Measurements from ENCODE around the gene POLG. TPM values are rescaled to one million over a fixed set of nuclear protein-coding genes. Genes with fewer than 3 reads are reported as not detected.
A peak's percentile ranks its signal among the peaks of the same experiment; 100 is the strongest.

POLG gene
- total and polyA plus RNA-seq, 3 experiments from 2014 or later: 56.0 to 110 (median 106) TPM

GRCh38 chr15:89378296-89379151 is 43.9 kb upstream of the POLG start:
- peaks cover 24% of the 10 kb centered on the region for H3K27me3 ChIP-seq (ENCODE audit: insufficient read depth, low read length, poor library complexity, severe bottlenecking)
- H3K36me3 Mint-ChIP-seq: peaks cover 0 to 1% (median 0%) of the 10 kb centered on the region in 3 donors

DNA sequence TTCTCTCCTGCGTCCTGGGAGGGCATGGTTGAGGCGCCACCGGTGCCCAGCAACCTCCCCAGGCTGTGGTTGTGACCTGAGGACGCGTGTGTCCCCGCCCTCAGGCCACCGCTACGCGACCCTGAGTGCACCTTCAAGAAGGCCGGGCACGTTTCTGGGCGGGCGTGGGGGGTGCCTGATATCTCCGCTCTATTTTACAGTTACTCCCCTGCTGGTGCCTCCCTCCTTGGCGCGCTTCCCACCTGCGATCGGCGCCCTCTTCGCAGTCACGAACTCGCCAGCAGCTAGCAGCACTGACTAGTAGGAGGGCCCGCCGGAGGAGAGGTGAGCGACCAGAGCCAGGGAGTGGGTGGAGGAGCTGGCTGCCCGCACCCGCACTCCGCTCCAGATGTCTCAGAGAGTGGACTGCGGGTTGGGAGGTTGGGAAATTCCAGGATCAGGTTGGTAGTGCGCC is 43.2 kb upstream of the POLG start:
- peaks cover 7 to 39% (median 10%) of the 10 kb centered on the region in 3 donors for H3K4me1 Mint-ChIP-seq
- H3K4me1 ChIP-seq (ENCODE audit: insufficient read depth, low read length): no peaks in the 10 kb centered on the region
- no peaks in the 10 kb centered on the region for H3K9me3 ChIP-seq (ENCODE audit: low read length)
- DNase-seq: peak in 2 of 5 donors; percentile 34 to 68
- ChIA-PET POLR2A (interaction anchor here (1.5 kb wide), 1 partner anchor 43 kb away, joined by 5 read pairs; the partner anchor contains the start of gene POLG), CTCF (interaction anchor here (4.5 kb wide), 1 partner anchor 20 kb away, joined by 32 read pairs; no protein-coding TSS in a partner anchor)
- no peak overlapping the region for H3K27ac ChIP-seq (ENCODE audit: low read depth, low read length)
- H3K27ac Mint-ChIP-seq: peak overlapping the region in 5 of 8 donors; percentile 36 to 95 (median 68)
- H3K27me3 ChIP-seq (ENCODE audit: insufficient read depth, low read length, poor library complexity, severe bottlenecking): peaks cover 27% of the 10 kb centered on the region
- peak overlapping the region; percentile 41 for H3K4me3 ChIP-seq (ENCODE audit: low read length)
- no peaks in the 10 kb centered on the region for H3K36me3 ChIP-seq (ENCODE audit: insufficient read depth, low read length)
- H3K4me3 Mint-ChIP-seq: peak overlapping the region; percentile 62 to 91 (median 82)
- no peaks in the 10 kb centered on the region for H3K9me3 Mint-ChIP-seq
- H3K36me3 Mint-ChIP-seq: peaks cover 0 to 1% (median 0%) of the 10 kb centered on the region in 3 donors
- peaks cover 48 to 53% of the 10 kb centered on the region in 2 donors for H3K27me3 Mint-ChIP-seq

More at GRCh38 chr15:89378296-89379151, 43.9 kb upstream of the POLG start:
- Mint-ChIP-seq H3K4me1 (peaks cover 7 to 42% (median 10%) of the 10 kb centered on the region in 3 donors), H3K27me3 (peaks cover 48 to 56% of the 10 kb centered on the region in 2 donors), H3K27ac (peak overlapping the region in 5 of 8 donors; percentile 33 to 86 (median 68)), H3K4me3 (peak overlapping the region; percentile 68 to 91 (median 82)), H3K9me3 (no peaks in the 10 kb centered on the region)
- Histone ChIP-seq H3K9me3 (ENCODE audit: low read length) (no peaks in the 10 kb centered on the region), H3K36me3 (ENCODE audit: insufficient read depth, low read length) (no peaks in the 10 kb centered on the region), H3K27ac (ENCODE audit: low read depth, low read length) (no peak overlapping the region), H3K4me1 (ENCODE audit: insufficient read depth, low read length) (no peaks in the 10 kb centered on the region), H3K4me3 (ENCODE audit: low read length) (peak overlapping the region; percentile 41)
- POLR2A ChIA-PET: interaction anchor here (1.5 kb wide), 1 partner anchor 44 kb away, joined by 5 read pairs; the partner anchor contains the start of gene POLG
- CTCF ChIA-PET: interaction anchor here (4.5 kb wide), 1 partner anchor 20 kb away, joined by 32 read pairs; no protein-coding TSS in a partner anchor
- DNase-seq: peak in 2 of 5 donors; percentile 30 to 48

DNA sequence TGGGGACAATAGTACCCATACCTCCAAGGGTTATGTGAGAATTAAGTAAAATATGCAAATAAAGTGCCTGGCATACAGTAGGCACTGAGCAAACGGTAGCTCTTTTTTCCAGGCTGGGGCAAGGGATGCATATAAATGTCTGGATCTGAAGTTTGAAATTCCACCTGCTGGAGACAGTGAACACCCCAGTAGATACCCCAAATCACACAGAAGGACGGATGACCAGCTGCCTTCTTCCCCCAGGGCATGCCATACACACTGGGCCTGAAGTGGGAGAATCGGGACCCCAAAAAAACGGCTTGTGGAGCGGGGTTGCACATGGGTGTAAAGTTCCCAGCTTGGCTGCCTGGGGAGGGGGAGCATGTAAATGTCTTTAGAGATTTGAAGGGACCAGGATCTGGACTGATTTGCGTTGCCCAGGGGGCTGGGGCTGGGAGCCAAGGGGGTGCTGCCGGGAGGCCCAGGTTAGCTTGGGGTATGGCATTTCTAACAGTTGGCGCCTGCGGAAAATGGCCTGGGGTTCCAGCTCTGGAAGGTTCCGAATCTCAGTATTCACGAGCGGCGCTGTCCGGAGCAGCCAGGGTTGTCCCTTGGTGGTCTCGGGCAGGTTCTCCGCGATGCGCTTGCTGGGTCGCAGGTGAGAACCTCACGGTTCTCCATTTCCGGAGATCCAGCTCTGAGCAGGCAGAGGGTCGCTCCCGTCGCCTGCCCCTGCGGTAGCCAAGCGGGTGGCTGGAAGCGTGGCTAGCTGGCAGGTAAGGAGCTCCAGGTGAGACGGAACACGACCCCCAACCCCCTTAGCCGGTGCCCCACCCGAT is 42.6 kb upstream of the POLG start:
- H3K4me1 Mint-ChIP-seq: peaks cover 8 to 37% (median 10%) of the 10 kb centered on the region in 3 donors
- H3K9me3 Mint-ChIP-seq: peaks cover 0 to under 1% (median 0%) of the 10 kb centered on the region in 5 donors
- peaks cover 0 to 1% (median 0%) of the 10 kb centered on the region in 3 donors for H3K36me3 Mint-ChIP-seq
- no peak for DNase-seq
- POLR2A ChIA-PET: interaction anchor here (1.5 kb wide), 1 partner anchor 42 kb away, joined by 5 read pairs; the partner anchor contains the start of gene POLG
- Histone ChIP-seq H3K4me3 (ENCODE audit: low read length) (no peak overlapping the region), H3K9me3 (ENCODE audit: low read length) (no peaks in the 10 kb centered on the region), H3K27ac (ENCODE audit: low read depth, low read length) (no peak overlapping the region), H3K36me3 (ENCODE audit: insufficient read depth, low read length) (no peaks in the 10 kb centered on the region), H3K4me1 (ENCODE audit: insufficient read depth, low read length) (no peaks in the 10 kb centered on the region), H3K27me3 (ENCODE audit: insufficient read depth, low read length, poor library complexity, severe bottlenecking) (peaks cover 34% of the 10 kb centered on the region)
- peak overlapping the region in 6 of 7 donors; percentile 8 to 83 (median 75) for H3K4me3 Mint-ChIP-seq
- peak overlapping the region in 2 of 8 donors; percentile 29 to 83 for H3K27ac Mint-ChIP-seq
- peaks cover 51 to 55% of the 10 kb centered on the region in 2 donors for H3K27me3 Mint-ChIP-seq
- CTCF ChIA-PET: interaction anchor here (4.5 kb wide), 1 partner anchor 19 kb away, joined by 32 read pairs; no protein-coding TSS in a partner anchor

GRCh38 chr15:89376388-89376787 is 41.8 kb upstream of the POLG start:
- Mint-ChIP-seq H3K4me3 (peak overlapping the region in 3 of 7 donors; percentile 2 to 34 (median 16)), H3K27me3 (peaks cover 53 to 60% of the 10 kb centered on the region in 2 donors), H3K9me3 (peaks cover 0 to 2% (median 0%) of the 10 kb centered on the region in 5 donors), H3K27ac (no peak overlapping the region), H3K4me1 (peaks cover 8 to 34% (median 10%) of the 10 kb centered on the region in 3 donors), H3K36me3 (peaks cover 0 to 1% (median 0%) of the 10 kb centered on the region in 3 donors)
- Histone ChIP-seq H3K27me3 (ENCODE audit: insufficient read depth, low read length, poor library complexity, severe bottlenecking) (peaks cover 39% of the 10 kb centered on the region), H3K9me3 (ENCODE audit: low read length) (no peaks in the 10 kb centered on the region), H3K4me1 (ENCODE audit: insufficient read depth, low read length) (no peaks in the 10 kb centered on the region), H3K27ac (ENCODE audit: low read depth, low read length) (no peak overlapping the region), H3K4me3 (ENCODE audit: low read length) (no peak overlapping the region), H3K36me3 (ENCODE audit: insufficient read depth, low read length) (no peaks in the 10 kb centered on the region)
- POLR2A ChIA-PET: no interaction called here
- CTCF ChIA-PET: interaction anchor here (4.5 kb wide), 1 partner anchor 18 kb away, joined by 32 read pairs; no protein-coding TSS in a partner anchor
- no peak for DNase-seq

GRCh38 chr15:89375093-89376005 is 40.7 kb upstream of the POLG start:
- H3K4me3 Mint-ChIP-seq: no peak overlapping the region
- DNase-seq: no peak
- Histone ChIP-seq H3K27ac (ENCODE audit: low read depth, low read length) (no peak overlapping the region), H3K27me3 (ENCODE audit: insufficient read depth, low read length, poor library complexity, severe bottlenecking) (peaks cover 45% of the 10 kb centered on the region), H3K9me3 (ENCODE audit: low read length) (no peaks in the 10 kb centered on the region), H3K36me3 (ENCODE audit: insufficient read depth, low read length) (no peaks in the 10 kb centered on the region), H3K4me1 (ENCODE audit: insufficient read depth, low read length) (no peaks in the 10 kb centered on the region), H3K4me3 (ENCODE audit: low read length) (no peak overlapping the region)
- H3K9me3 Mint-ChIP-seq: peaks cover 0 to 2% (median 0%) of the 10 kb centered on the region in 5 donors
- peaks cover 5 to 27% (median 8%) of the 10 kb centered on the region in 3 donors for H3K4me1 Mint-ChIP-seq
- H3K27ac Mint-ChIP-seq: no peak overlapping the region
- POLR2A ChIA-PET: no interaction called here
- peaks cover 0 to 1% (median 0%) of the 10 kb centered on the region in 3 donors for H3K36me3 Mint-ChIP-seq
- H3K27me3 Mint-ChIP-seq: peaks cover 51 to 59% of the 10 kb centered on the region in 2 donors
- CTCF ChIA-PET: no interaction called here

DNA sequence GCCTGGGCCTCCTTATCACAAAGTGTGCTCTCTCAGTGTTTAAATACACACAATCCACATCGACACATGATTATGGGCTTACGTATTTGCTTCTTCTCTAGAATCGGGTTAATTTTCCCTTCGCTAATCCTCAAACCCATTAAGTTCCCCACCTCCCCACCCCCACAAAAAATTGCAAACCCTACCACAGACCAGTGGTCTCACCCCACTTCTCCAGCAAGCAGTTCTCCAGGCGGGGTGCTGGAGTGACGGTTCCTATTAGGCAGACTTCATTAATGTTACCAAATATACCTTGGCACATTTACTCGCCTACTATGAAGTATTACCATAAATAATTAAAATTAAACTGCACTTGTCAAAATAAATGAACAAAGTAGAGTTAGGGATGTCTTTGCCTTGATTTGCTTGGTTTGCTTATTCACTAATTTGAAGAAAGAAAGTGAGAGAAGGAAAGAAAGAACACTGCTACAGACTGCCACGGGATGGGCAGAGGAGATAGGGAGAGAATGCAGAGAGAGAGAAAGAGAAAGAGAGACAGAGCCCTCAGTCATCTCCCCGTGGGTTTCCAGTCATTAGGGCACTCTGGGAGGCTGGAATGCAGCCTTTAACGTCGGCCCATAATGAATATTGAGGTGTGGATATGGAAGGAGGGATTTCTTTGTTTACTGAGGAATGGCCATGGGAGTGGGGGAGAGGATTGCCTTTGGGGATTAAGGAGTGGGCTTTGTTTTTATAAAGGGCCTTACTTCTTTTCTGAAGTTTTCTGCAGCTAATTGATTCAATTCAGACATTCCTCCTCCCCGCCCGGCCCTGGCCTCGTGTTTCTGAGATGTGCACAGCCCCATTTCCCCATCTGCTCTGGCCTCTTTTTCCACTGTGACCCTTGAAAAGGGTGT is 39.7 kb upstream of the POLG start:
- Histone ChIP-seq H3K4me3 (ENCODE audit: low read length) (no peak overlapping the region), H3K4me1 (ENCODE audit: insufficient read depth, low read length) (no peaks in the 10 kb centered on the region), H3K36me3 (ENCODE audit: insufficient read depth, low read length) (no peaks in the 10 kb centered on the region), H3K9me3 (ENCODE audit: low read length) (no peaks in the 10 kb centered on the region), H3K27ac (ENCODE audit: low read depth, low read length) (no peak overlapping the region), H3K27me3 (ENCODE audit: insufficient read depth, low read length, poor library complexity, severe bottlenecking) (peaks cover 46% of the 10 kb centered on the region)
- no peak overlapping the region for H3K4me3 Mint-ChIP-seq
- ChIA-PET CTCF (no interaction called here), POLR2A (no interaction called here)
- peaks cover 52 to 61% of the 10 kb centered on the region in 2 donors for H3K27me3 Mint-ChIP-seq
- peaks cover 0 to 2% (median 0%) of the 10 kb centered on the region in 5 donors for H3K9me3 Mint-ChIP-seq
- no peaks in the 10 kb centered on the region for H3K36me3 Mint-ChIP-seq
- peaks cover 0 to 26% (median 10%) of the 10 kb centered on the region in 3 donors for H3K4me1 Mint-ChIP-seq
- no peak for DNase-seq
- H3K27ac Mint-ChIP-seq: no peak overlapping the region
